Measurements from ENCODE around the gene HRH3.
A peak's percentile ranks its signal among the peaks of the same experiment; 100 is the strongest.

HRH3 gene

GRCh38 chr20:62215020-62215990 is 4.8 kb downstream of the HRH3 start:
- no peak for TF ChIP-seq CTCF (IDR thresholded peaks at IDR 0.05; ENCODE audit: low read depth, low read length)
- DNase-seq = no peak
- H3K36me3 ChIP-seq = peaks cover 7% of the 10 kb centered on the region; the same call in 1 of the 2 replicates
- no peak overlapping the region for H3K4me3 ChIP-seq (ENCODE audit: low read depth, low read length)
- peaks cover 3% of the 10 kb centered on the region for H3K27me3 ChIP-seq
- H3K9me3 ChIP-seq = no peaks in the 10 kb centered on the region
- peaks cover 3% of the 10 kb centered on the region for H3K4me1 ChIP-seq

GRCh38 chr20:62214067-62214466 is 6.0 kb downstream of the HRH3 start:
- Histone ChIP-seq H3K4me3 (ENCODE audit: low read depth, low read length) (no peak overlapping the region), H3K36me3 (peaks cover 7% of the 10 kb centered on the region; the same call in 1 of the 2 replicates), H3K4me1 (peaks cover 5% of the 10 kb centered on the region), H3K27me3 (no peaks in the 10 kb centered on the region; the same call in 1 of the 2 replicates), H3K9me3 (no peaks in the 10 kb centered on the region)
- TF ChIP-seq CTCF (IDR thresholded peaks at IDR 0.05; ENCODE audit: low read depth, low read length) = no peak
- DNase-seq = no peak

GRCh38 chr20:62212299-62212698 is 7.8 kb downstream of the HRH3 start:
- Histone ChIP-seq H3K36me3 (peaks cover 7% of the 10 kb centered on the region; the same call in 1 of the 2 replicates), H3K27me3 (no peaks in the 10 kb centered on the region), H3K4me3 (ENCODE audit: low read depth, low read length) (no peak overlapping the region), H3K9me3 (no peaks in the 10 kb centered on the region), H3K4me1 (peaks cover 5% of the 10 kb centered on the region)
- TF ChIP-seq CTCF (IDR thresholded peaks at IDR 0.05; ENCODE audit: low read depth, low read length) = no peak
- no peak for DNase-seq

DNA sequence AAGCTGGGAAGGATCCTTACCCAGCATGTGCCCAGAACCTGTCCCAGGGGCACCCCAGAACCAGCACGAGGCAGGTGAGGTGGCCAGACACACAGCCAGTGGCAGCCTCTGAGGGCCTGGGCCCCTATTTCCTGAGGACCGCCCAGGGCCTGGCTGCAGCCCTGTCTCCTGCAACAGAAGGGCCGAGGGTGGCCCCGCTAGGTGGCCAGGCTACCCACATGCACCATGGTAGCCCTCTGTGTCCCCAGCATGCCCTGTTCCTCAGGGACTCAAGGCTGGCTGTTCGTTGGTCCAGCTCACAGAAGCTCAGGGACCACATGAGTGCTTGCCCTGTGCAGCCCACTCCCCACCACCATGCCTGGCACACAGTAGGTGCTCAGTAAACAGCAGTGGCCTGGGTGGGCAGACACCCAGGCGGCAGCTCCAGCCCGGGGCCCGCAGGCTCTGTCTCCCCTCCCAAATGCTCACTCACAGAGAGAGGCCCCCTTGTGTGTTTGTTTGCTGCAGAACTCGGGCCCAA is 8.2 kb downstream of the HRH3 start:
- Histone ChIP-seq H3K36me3 (peaks cover 7% of the 10 kb centered on the region; the same call in 1 of the 2 replicates), H3K4me1 (peaks cover 5% of the 10 kb centered on the region), H3K27me3 (no peaks in the 10 kb centered on the region), H3K4me3 (ENCODE audit: low read depth, low read length) (no peak overlapping the region), H3K9me3 (no peaks in the 10 kb centered on the region)
- TF ChIP-seq CTCF (IDR thresholded peaks at IDR 0.05; ENCODE audit: low read depth, low read length) = no peak
- no peak for DNase-seq

GRCh38 chr20:62211216-62211615 is 8.9 kb downstream of the HRH3 start:
- Histone ChIP-seq H3K4me3 (ENCODE audit: low read depth, low read length) (no peak overlapping the region), H3K27me3 (no peaks in the 10 kb centered on the region), H3K4me1 (peaks cover 5% of the 10 kb centered on the region), H3K36me3 (peaks cover 7% of the 10 kb centered on the region; the same call in 1 of the 2 replicates), H3K9me3 (no peaks in the 10 kb centered on the region)
- no peak for TF ChIP-seq CTCF (IDR thresholded peaks at IDR 0.05; ENCODE audit: low read depth, low read length)
- DNase-seq = no peak

DNA sequence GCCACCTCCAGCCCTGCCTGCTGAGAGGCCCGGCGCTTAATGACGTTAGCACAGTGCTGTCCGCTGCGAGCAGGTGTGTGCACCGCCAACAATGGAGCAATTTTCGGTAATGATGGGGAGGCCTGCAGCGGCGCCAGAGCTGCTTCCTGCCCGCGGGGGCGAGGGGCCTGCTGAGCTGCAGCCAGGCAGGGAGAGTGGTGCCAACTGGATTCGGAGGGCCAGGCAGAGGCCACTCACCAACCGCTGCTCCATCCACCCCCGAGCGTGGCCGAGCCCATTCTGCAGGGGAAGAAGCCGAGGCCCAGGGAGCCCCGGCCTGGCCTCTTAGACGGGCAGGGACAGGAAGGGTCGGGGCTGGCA is 9.6 kb downstream of the HRH3 start:
- no peak for TF ChIP-seq CTCF (IDR thresholded peaks at IDR 0.05; ENCODE audit: low read depth, low read length)
- peaks cover 5% of the 10 kb centered on the region for H3K4me1 ChIP-seq
- no peaks in the 10 kb centered on the region for H3K27me3 ChIP-seq
- DNase-seq = peak; percentile 59
- H3K36me3 ChIP-seq = peaks cover 2% of the 10 kb centered on the region; the same call in 1 of the 2 replicates
- H3K4me3 ChIP-seq (ENCODE audit: low read depth, low read length) = peak overlapping the region; percentile 19
- H3K9me3 ChIP-seq = no peaks in the 10 kb centered on the region
